Measurements from ENCODE around the gene NAGS.

DNA sequence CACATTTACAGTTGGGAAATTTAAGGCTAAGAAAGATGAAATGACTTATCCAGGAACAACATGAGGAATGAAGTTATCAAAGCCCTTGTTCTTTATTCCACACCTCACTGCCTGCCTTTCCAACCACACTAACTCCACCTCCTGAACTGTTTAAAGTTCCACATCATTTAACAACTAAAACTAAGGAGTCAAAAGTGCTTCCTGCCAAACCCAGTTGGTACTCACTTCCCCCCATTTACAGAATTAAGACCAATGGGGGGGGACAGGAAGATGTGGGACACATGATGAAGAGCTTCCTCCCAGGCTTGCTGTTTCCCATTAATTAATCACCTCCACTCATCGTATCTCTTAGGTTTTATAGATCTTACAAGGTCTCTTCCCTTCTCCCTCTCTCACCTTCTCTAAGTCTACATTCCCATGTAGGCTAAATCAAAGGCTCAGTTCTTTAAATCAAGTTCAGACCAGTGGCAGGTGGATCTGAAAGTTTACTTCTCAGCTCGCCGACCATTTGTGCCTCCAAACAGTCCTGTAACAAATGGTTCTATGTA is 29.5 kb downstream of the NAGS start:
- TF ChIP-seq ZNF112 (tag by site-specific recombination; IDR thresholded peaks at IDR 0.05) (no peak), TCF7L2 (IDR thresholded peaks at IDR 0.05; ENCODE audit: borderline replicate concordance, low read depth, low read length) (no peak), ZNF747 (tag by site-specific recombination; IDR thresholded peaks at IDR 0.05) (no peak), ZNF664 (tag by site-specific recombination; IDR thresholded peaks at IDR 0.05) (no peak), MYNN (tag by site-specific recombination; IDR thresholded peaks at IDR 0.05; ENCODE audit: borderline replicate concordance) (no peak)
- TF ChIP-seq, protein P1, sequence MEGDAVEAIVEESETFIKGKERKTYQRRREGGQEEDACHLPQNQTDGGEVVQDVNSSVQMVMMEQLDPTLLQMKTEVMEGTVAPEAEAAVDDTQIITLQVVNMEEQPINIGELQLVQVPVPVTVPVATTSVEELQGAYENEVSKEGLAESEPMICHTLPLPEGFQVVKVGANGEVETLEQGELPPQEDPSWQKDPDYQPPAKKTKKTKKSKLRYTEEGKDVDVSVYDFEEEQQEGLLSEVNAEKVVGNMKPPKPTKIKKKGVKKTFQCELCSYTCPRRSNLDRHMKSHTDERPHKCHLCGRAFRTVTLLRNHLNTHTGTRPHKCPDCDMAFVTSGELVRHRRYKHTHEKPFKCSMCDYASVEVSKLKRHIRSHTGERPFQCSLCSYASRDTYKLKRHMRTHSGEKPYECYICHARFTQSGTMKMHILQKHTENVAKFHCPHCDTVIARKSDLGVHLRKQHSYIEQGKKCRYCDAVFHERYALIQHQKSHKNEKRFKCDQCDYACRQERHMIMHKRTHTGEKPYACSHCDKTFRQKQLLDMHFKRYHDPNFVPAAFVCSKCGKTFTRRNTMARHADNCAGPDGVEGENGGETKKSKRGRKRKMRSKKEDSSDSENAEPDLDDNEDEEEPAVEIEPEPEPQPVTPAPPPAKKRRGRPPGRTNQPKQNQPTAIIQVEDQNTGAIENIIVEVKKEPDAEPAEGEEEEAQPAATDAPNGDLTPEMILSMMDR (tag by site-specific recombination; IDR thresholded peaks at IDR 0.05): no peak

Measured in HEK293 (cell line).